Measurements from ENCODE around the gene PALMD.

GRCh38 chr1:99676876-99677275, 31.0 kb downstream of the PALMD start:
- TF ChIP-seq CTCF (IDR thresholded peaks at IDR 0.05): no peak
- TF ChIP-seq POLR2A (IDR thresholded peaks at IDR 0.05): no peak
